T-helper 1 cell treated with Interleukin-12 subunit alpha and Interleukin-12 subunit beta and Interleukin-4 antibody, amounts not matched to agents 30 μg/mL and 1 μg/mL, for 36 hours (primary cell): ENCODE results near the gene PLPPR5.

ENCODE experiments used
- H3K27ac Mint-ChIP-seq: one replicate; pipeline ENCODE4 v1.8.0; 2021; ENCODE audit warnings: mild to moderate bottlenecking, mixed read lengths
- H3K27me3 Mint-ChIP-seq: one replicate; pipeline ENCODE4 v1.8.0; 2021; ENCODE audit warnings: low read depth, mixed read lengths
- H3K36me3 Mint-ChIP-seq: one replicate; pipeline ENCODE4 v1.8.0; 2021; ENCODE audit warnings: low read depth, mixed read lengths
- H3K4me1 Mint-ChIP-seq: one replicate; pipeline ENCODE4 v1.8.0; 2021; ENCODE audit warnings: low read depth, mixed read lengths
- H3K4me3 Mint-ChIP-seq: one replicate; pipeline ENCODE4 v1.8.0; 2021; ENCODE audit warnings: mild to moderate bottlenecking, moderate library complexity, mixed read lengths
- H3K9me3 Mint-ChIP-seq: one replicate; pipeline ENCODE4 v1.8.0; 2021; ENCODE audit warnings: mixed read lengths

The PLPPR5 gene

GRCh38 chr1:98988904-98989555 is 15.6 kb downstream of the PLPPR5 start:
- Mint-ChIP-seq H3K27me3 (no peaks in the 10 kb centered on the region), H3K36me3 (no peaks in the 10 kb centered on the region), H3K27ac (no peak overlapping the region), H3K4me3 (no peak overlapping the region), H3K9me3 (no peaks in the 10 kb centered on the region), H3K4me1 (peaks cover 4% of the 10 kb centered on the region)

- no peak overlapping the region for H3K27ac Mint-ChIP-seq
- H3K4me3 Mint-ChIP-seq = no peak overlapping the region
- H3K27me3 Mint-ChIP-seq = no peaks in the 10 kb centered on the region
- H3K36me3 Mint-ChIP-seq = no peaks in the 10 kb centered on the region
- H3K9me3 Mint-ChIP-seq = no peaks in the 10 kb centered on the region
- no peaks in the 10 kb centered on the region for H3K4me1 Mint-ChIP-seq
Measured at GRCh38 chr1:98985687-98986086, 19.0 kb downstream of the PLPPR5 start.

- Mint-ChIP-seq H3K4me1 (no peaks in the 10 kb centered on the region), H3K4me3 (no peak overlapping the region), H3K27me3 (no peaks in the 10 kb centered on the region), H3K9me3 (no peaks in the 10 kb centered on the region), H3K27ac (no peak overlapping the region), H3K36me3 (no peaks in the 10 kb centered on the region)
Measured at GRCh38 chr1:98981917-98982513, 22.6 kb downstream of the PLPPR5 start.

GRCh38 chr1:98979463-98979862 is 25.2 kb downstream of the PLPPR5 start:
- Mint-ChIP-seq H3K9me3 (no peaks in the 10 kb centered on the region), H3K27me3 (no peaks in the 10 kb centered on the region), H3K4me3 (no peak overlapping the region), H3K27ac (no peak overlapping the region), H3K36me3 (no peaks in the 10 kb centered on the region), H3K4me1 (no peaks in the 10 kb centered on the region)

GRCh38 chr1:98975810-98976209 is 28.9 kb downstream of the PLPPR5 start:
- H3K9me3 Mint-ChIP-seq = no peaks in the 10 kb centered on the region
- no peaks in the 10 kb centered on the region for H3K27me3 Mint-ChIP-seq
- H3K4me1 Mint-ChIP-seq = no peaks in the 10 kb centered on the region
- no peak overlapping the region for H3K4me3 Mint-ChIP-seq
- H3K36me3 Mint-ChIP-seq = no peaks in the 10 kb centered on the region
- no peak overlapping the region for H3K27ac Mint-ChIP-seq

GRCh38 chr1:98975113-98975512 is 29.5 kb downstream of the PLPPR5 start:
- Mint-ChIP-seq H3K27ac (no peak overlapping the region), H3K27me3 (no peaks in the 10 kb centered on the region), H3K4me1 (no peaks in the 10 kb centered on the region), H3K4me3 (no peak overlapping the region), H3K36me3 (no peaks in the 10 kb centered on the region), H3K9me3 (no peaks in the 10 kb centered on the region)

GRCh38 chr1:98969798-98970490 is 34.7 kb downstream of the PLPPR5 start:
- H3K4me3 Mint-ChIP-seq = no peak overlapping the region
- H3K27me3 Mint-ChIP-seq = no peaks in the 10 kb centered on the region
- H3K27ac Mint-ChIP-seq = no peak overlapping the region
- no peaks in the 10 kb centered on the region for H3K9me3 Mint-ChIP-seq
- H3K36me3 Mint-ChIP-seq = no peaks in the 10 kb centered on the region
- no peaks in the 10 kb centered on the region for H3K4me1 Mint-ChIP-seq

- H3K27me3 Mint-ChIP-seq = no peaks in the 10 kb centered on the region
- H3K4me1 Mint-ChIP-seq = no peaks in the 10 kb centered on the region
- H3K4me3 Mint-ChIP-seq = no peak overlapping the region
- H3K27ac Mint-ChIP-seq = no peak overlapping the region
- H3K9me3 Mint-ChIP-seq = no peaks in the 10 kb centered on the region
- no peaks in the 10 kb centered on the region for H3K36me3 Mint-ChIP-seq
Measured at GRCh38 chr1:98967122-98967521, 37.5 kb downstream of the PLPPR5 start.

- Mint-ChIP-seq H3K36me3 (no peaks in the 10 kb centered on the region), H3K27ac (no peak overlapping the region), H3K4me1 (no peaks in the 10 kb centered on the region), H3K27me3 (no peaks in the 10 kb centered on the region), H3K9me3 (no peaks in the 10 kb centered on the region), H3K4me3 (no peak overlapping the region)
Measured at GRCh38 chr1:98965394-98965793, 39.3 kb downstream of the PLPPR5 start.

- no peaks in the 10 kb centered on the region for H3K9me3 Mint-ChIP-seq
- no peaks in the 10 kb centered on the region for H3K4me1 Mint-ChIP-seq
- H3K27me3 Mint-ChIP-seq = no peaks in the 10 kb centered on the region
- no peaks in the 10 kb centered on the region for H3K36me3 Mint-ChIP-seq
- H3K4me3 Mint-ChIP-seq = no peak overlapping the region
- H3K27ac Mint-ChIP-seq = no peak overlapping the region
Measured at GRCh38 chr1:98964198-98964597, 40.5 kb downstream of the PLPPR5 start.

GRCh38 chr1:98963064-98963758 is 41.5 kb downstream of the PLPPR5 start:
- H3K27me3 Mint-ChIP-seq = no peaks in the 10 kb centered on the region
- no peak overlapping the region for H3K4me3 Mint-ChIP-seq
- no peaks in the 10 kb centered on the region for H3K9me3 Mint-ChIP-seq

GRCh38 chr1:98962156-98962555 is 42.5 kb downstream of the PLPPR5 start:
- Mint-ChIP-seq H3K27ac (no peak overlapping the region), H3K36me3 (no peaks in the 10 kb centered on the region), H3K4me3 (no peak overlapping the region), H3K4me1 (no peaks in the 10 kb centered on the region), H3K27me3 (no peaks in the 10 kb centered on the region), H3K9me3 (no peaks in the 10 kb centered on the region)

More at GRCh38 chr1:98963064-98963758, 41.5 kb downstream of the PLPPR5 start:
- no peak overlapping the region for H3K27ac Mint-ChIP-seq
- H3K36me3 Mint-ChIP-seq = no peaks in the 10 kb centered on the region
- no peaks in the 10 kb centered on the region for H3K4me1 Mint-ChIP-seq

GRCh38 chr1:98949621-98950020 is 55.0 kb downstream of the PLPPR5 start:
- no peak overlapping the region for H3K27ac Mint-ChIP-seq
- H3K27me3 Mint-ChIP-seq = peaks cover 1% of the 10 kb centered on the region
- no peak overlapping the region for H3K4me3 Mint-ChIP-seq
- no peaks in the 10 kb centered on the region for H3K4me1 Mint-ChIP-seq
- no peaks in the 10 kb centered on the region for H3K36me3 Mint-ChIP-seq
- no peaks in the 10 kb centered on the region for H3K9me3 Mint-ChIP-seq

GRCh38 chr1:98949166-98949565 is 55.5 kb downstream of the PLPPR5 start:
- no peaks in the 10 kb centered on the region for H3K36me3 Mint-ChIP-seq
- H3K4me3 Mint-ChIP-seq = no peak overlapping the region
- no peak overlapping the region for H3K27ac Mint-ChIP-seq
- no peaks in the 10 kb centered on the region for H3K9me3 Mint-ChIP-seq
- no peaks in the 10 kb centered on the region for H3K27me3 Mint-ChIP-seq
- H3K4me1 Mint-ChIP-seq = no peaks in the 10 kb centered on the region

- Mint-ChIP-seq H3K4me3 (no peak overlapping the region), H3K9me3 (no peaks in the 10 kb centered on the region), H3K36me3 (no peaks in the 10 kb centered on the region), H3K4me1 (no peaks in the 10 kb centered on the region), H3K27me3 (no peaks in the 10 kb centered on the region), H3K27ac (no peak overlapping the region)
Measured at GRCh38 chr1:98947071-98947470, 57.6 kb downstream of the PLPPR5 start.
